MV-4-11 (cell line): ENCODE results near the gene BASP1.

ENCODE experiments used
- DNase-seq: peaks from one replicate; lab custom pipeline; 2025; lab: John Stamatoyannopoulos, UW

The BASP1 gene

GRCh38 chr5:17319095-17319494 is 101.7 kb downstream of the BASP1 start:
- peak; percentile 28 for DNase-seq

DNA sequence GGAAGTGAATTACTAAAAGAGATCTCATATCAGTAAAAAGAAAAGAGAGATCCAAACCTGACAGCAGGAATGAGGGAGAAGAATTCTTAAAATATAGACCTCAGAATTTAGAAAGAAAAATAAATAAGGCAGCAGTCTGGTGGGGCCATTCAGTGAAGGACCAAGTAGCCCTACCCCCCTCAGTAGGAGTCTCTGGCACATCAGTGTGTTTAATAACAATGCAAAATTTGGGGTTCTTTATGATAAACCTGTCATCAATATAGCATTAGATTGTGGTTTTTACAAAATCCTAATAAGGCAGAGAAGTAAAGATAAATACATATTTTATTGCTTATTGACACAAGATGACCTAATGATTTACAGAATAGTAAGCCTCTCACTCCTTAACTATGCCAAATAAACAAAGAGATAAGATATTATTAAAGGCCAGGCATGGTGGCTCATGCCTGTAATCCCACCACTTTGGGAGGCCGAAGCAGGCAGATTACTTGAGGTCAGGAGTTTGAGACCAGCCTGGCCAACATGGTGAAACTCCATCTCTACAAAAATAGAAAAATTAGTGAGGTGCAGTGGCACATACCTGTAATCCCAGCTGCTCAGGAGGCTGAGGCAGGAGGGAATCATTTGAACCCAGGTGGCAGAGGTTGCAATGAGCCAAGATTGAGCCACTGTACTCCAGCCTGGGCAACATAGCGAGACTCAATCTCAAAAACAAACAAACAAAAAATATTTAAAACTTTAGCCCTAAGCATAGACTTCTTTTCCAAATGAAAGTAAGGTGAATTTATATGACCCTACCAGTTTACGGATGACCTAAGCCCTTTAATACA is 108.6 kb downstream of the BASP1 start:
- DNase-seq = no peak
